K562 (cell line): ENCODE data around the gene TCF4. TPM values are rescaled to one million over a fixed set of nuclear protein-coding genes. Genes with fewer than 3 reads are reported as not detected.
A peak's percentile ranks its signal among the peaks of the same experiment; 100 is the strongest.

Experiments used
- ATAC-seq: fragments of 200-7000 bp; cut with Tn5 transposase; 3 replicates; pipeline ENCODE4 v1.9.1; 2020; ENCODE audit warnings: moderate library complexity
- BruUV-seq: library from RNA; stranded (reverse); fragments of 400-500 nt; replicated peaks from 2 replicates; lab custom pipeline; 2021; lab: Mats Ljungman, UMichigan
- CTCF ChIA-PET: fragments of 300-600 bp; formaldehyde crosslinking; extraction: SDS; loops from one replicate; lab custom pipeline; 2021; ENCODE audit warnings: low intra/inter-chr PET ratio; lab: Yijun Ruan, JAX
- POLR2A ChIA-PET: fragments of 300-600, 350-650 bp; sonication (Branson Sonifier 250); formaldehyde crosslinking; extraction: SDS; loops from one replicate; lab custom pipeline; 2021; ENCODE audit warnings: antibody characterized with exemption, inconsistent platforms; lab: Yijun Ruan, JAX
- DNase-seq, 4 experiments: peaks; one replicate each; pipeline versions ENCODE4 v3.0.0 to v3.0.0-alpha.2; 2011 to 2018; ENCODE audit warnings: low spot score in 3 of 4, mixed read lengths in 3 of 4; ENCODE audit errors: extremely low read depth in 1 of 4
- FAIRE-seq: peaks from 2 replicates; lab custom pipeline; 2011; peaks lifted over from hg19 to GRCh38; lab: Jason Lieb, UNC
- H2AFZ ChIP-seq: 2 replicates; pipeline ENCODE4 v1.6.0; 2011; ENCODE audit warnings: low read depth, low read length, control low read depth, inconsistent platforms
- H3K27ac ChIP-seq: fragments of 200-600 bp; 3 replicates; pipeline ENCODE4 v1.8.0; 2011; ENCODE audit warnings: low read depth, mild to moderate bottlenecking, control low read depth, inconsistent platforms, low read length, moderate library complexity, mixed read lengths; ENCODE audit errors: extremely low read depth
- H3K27me3 ChIP-seq, 2 experiments: fragments of 300-600 bp in 1 of 2; 2 replicates in 1 of 2; 3 replicates in 1 of 2; pipeline versions ENCODE4 v1.6.0 to v1.8.0; 2011; ENCODE audit warnings: inconsistent platforms in 2 of 2, low read length in 2 of 2, mild to moderate bottlenecking in 1 of 2, mixed read lengths in 1 of 2, moderate library complexity in 1 of 2; ENCODE audit not compliant: control insufficient read depth in 2 of 2, insufficient read depth in 2 of 2
- H3K36me3 ChIP-seq: fragments of 300-600 bp; 3 replicates; pipeline ENCODE4 v1.8.0; 2011; ENCODE audit warnings: mild to moderate bottlenecking, low read length, inconsistent platforms; ENCODE audit not compliant: control insufficient read depth, insufficient read depth
- H3K4me1 ChIP-seq, 2 experiments: fragments of 200-600 bp in 1 of 2; replicated peaks in 1 of 2; 2 replicates in 1 of 2; 3 replicates in 1 of 2; pipeline versions ENCODE4 v1.5.1 to v1.8.0; 2011; ENCODE audit warnings: inconsistent platforms in 2 of 2, low read length in 2 of 2, mild to moderate bottlenecking in 1 of 2, mixed read lengths in 1 of 2, moderate library complexity in 1 of 2; ENCODE audit not compliant: control insufficient read depth in 2 of 2, insufficient read depth in 2 of 2
- H3K4me2 ChIP-seq: 2 replicates; pipeline ENCODE4 v1.6.1; 2011; ENCODE audit warnings: low read length, control low read depth, inconsistent platforms, mixed read lengths; ENCODE audit not compliant: insufficient read depth
- H3K4me3 ChIP-seq: fragments of 200-600 bp; sonication (generic), shearing (Covaris generic); 2 replicates; pipeline ENCODE4 v1.5.1; 2016; ENCODE audit warnings: control low read depth, inconsistent platforms
- H3K79me2 ChIP-seq: fragments of 200-600 bp; 3 replicates; pipeline ENCODE4 v1.8.0; 2011; ENCODE audit warnings: low read length, inconsistent platforms; ENCODE audit not compliant: control insufficient read depth, insufficient read depth
- H3K9ac ChIP-seq, 2 experiments: 2 replicates each; pipeline versions ENCODE4 v1.6.0 to v1.6.1; 2011; ENCODE audit warnings: low read depth in 2 of 2, low read length in 2 of 2, control low read depth in 1 of 2, inconsistent platforms in 1 of 2, mild to moderate bottlenecking in 1 of 2, mixed read lengths in 1 of 2; ENCODE audit not compliant: insufficient read depth in 1 of 2
- H3K9me1 ChIP-seq: one replicate; pipeline ENCODE4 v1.6.0; 2011; ENCODE audit warnings: inconsistent platforms, mild to moderate bottlenecking, low read length, moderate library complexity; ENCODE audit not compliant: control insufficient read depth, insufficient read depth
- H3K9me3 ChIP-seq: replicated peaks from 2 replicates; pipeline ENCODE4 v1.5.1; 2011; ENCODE audit warnings: low read depth, low read length, inconsistent platforms; ENCODE audit not compliant: control insufficient read depth, insufficient read depth
- H4K20me1 ChIP-seq: replicated peaks from 2 replicates; pipeline ENCODE4 v1.6.1; 2011; ENCODE audit warnings: low read length, inconsistent platforms, mixed read lengths; ENCODE audit not compliant: control insufficient read depth, insufficient read depth
- ARID2 ChIP-seq: fragments of 450-650 bp; IDR thresholded peaks from 2 replicates; pipeline ENCODE4 v1.6.1; 2017; ENCODE audit warnings: antibody characterized with exemption, mild to moderate bottlenecking
- CTCF ChIP-seq, 3 experiments: IDR thresholded peaks in 2 of 3; conservative IDR thresholded peaks in 1 of 3; 2 replicates each; pipeline ENCODE4 v1.5.1; 2011 to 2012; ENCODE audit warnings: low read length in 3 of 3, mild to moderate bottlenecking in 3 of 3, control low read depth in 2 of 3, improper control_type of control experiment in 1 of 3, inconsistent platforms in 1 of 3, low read depth in 1 of 3, mixed read lengths in 1 of 3, moderate library complexity in 1 of 3; ENCODE audit not compliant: insufficient read depth in 2 of 3
- RAD21 ChIP-seq, 2 experiments: fragments of 250-450 bp in 1 of 2; fragments of 450-650 bp in 1 of 2; sonication (Bioruptor Pico) in 1 of 2; formaldehyde crosslinking in 1 of 2; IDR thresholded peaks in 1 of 2; conservative IDR thresholded peaks in 1 of 2; 2 replicates each; pipeline versions ENCODE4 v1.4.0 to v1.8.0; 2020 to 2022; ENCODE audit warnings: mild to moderate bottlenecking in 2 of 2, moderate library complexity in 1 of 2
- SMC3 ChIP-seq: conservative IDR thresholded peaks from 2 replicates; pipeline ENCODE4 v1.6.1; 2011; ENCODE audit warnings: low read depth, low read length, improper control_type of control experiment; ENCODE audit not compliant: insufficient read depth
- STAG1 ChIP-seq: sonication (generic); formaldehyde crosslinking; IDR thresholded peaks from 2 replicates; pipeline ENCODE4 v1.5.0; 2020; ENCODE audit warnings: missing genetic modification reagents, borderline replicate concordance
- ZNF347 ChIP-seq: fragments of 450-650 bp; formaldehyde crosslinking; IDR thresholded peaks from 2 replicates; pipeline ENCODE4 v1.4.0; 2020; ENCODE audit warnings: low read depth, mild to moderate bottlenecking, moderate library complexity
- ZSCAN29 ChIP-seq: fragments of 450-650 bp; IDR thresholded peaks from 2 replicates; pipeline ENCODE4 v1.6.1; 2017
- WGBS: fragments of 100-300 bp; shearing (Covaris generic); methylation state at CpG from one replicate; pipeline ENCODE4 v1.1.6; 2016; ENCODE audit warnings: low coverage, mixed read lengths; ENCODE audit not compliant: insufficient coverage; ENCODE audit errors: missing lambda C conversion rate; 5-methylcytosine and 5-hydroxymethylcytosine counted together
- in situ Hi-C: fragments of 300-500 bp; cut with MboI; formaldehyde crosslinking; loops from 4 replicates; pipeline ENCODE4 v1.15.0; 2018; ENCODE audit warnings: inconsistent platforms, mixed read lengths
- intact Hi-C: fragments of 100-400 bp; cut with micrococcal nuclease; formaldehyde crosslinking; loops from 2 replicates; pipeline ENCODE4 v1.14.2; 2022
- polyA plus RNA-seq, 8 experiments: library from polyadenylated mRNA; depleted of rRNA in 4 of 8; stranded (reverse) in 5 of 8; unstranded in 3 of 8; fragments of >200 nt; fragmentation: Nextera tagmentation in 2 of 8; fragmentation: Illumina TruSeq in 1 of 8; extraction: Ambion mirVana in 2 of 8; extraction: Trizol in 1 of 8; gene quantifications; 2 replicates each; pipeline versions ENCODE4 v1.2.1 to v1.2.3, GENCODE V29; 2011 to 2014; ENCODE audit warnings: inconsistent platforms in 1 of 8, missing spikeins in 1 of 8
- total RNA-seq, 7 experiments: library from RNA; depleted of rRNA in 6 of 7; stranded (reverse); fragments of >200 nt in 6 of 7; fragmentation: Illumina TruSeq in 2 of 7; extraction: Trizol in 2 of 7; gene quantifications; 2 replicates each; pipeline versions ENCODE4 v1.2.1 to v1.2.3, GENCODE V29; 2011 to 2021; ENCODE audit warnings: low replicate concordance in 1 of 7
- TF ChIP-seq, protein P1 (sequence below), 2 experiments: fragments of 450-650 bp; IDR thresholded peaks; 2 replicates each; pipeline ENCODE4 v1.6.1; 2016
- TF ChIP-seq, protein P2 (sequence below): fragments of 450-650 bp; formaldehyde crosslinking; IDR thresholded peaks from 2 replicates; pipeline ENCODE4 v1.4.0; 2020; ENCODE audit warnings: mild to moderate bottlenecking, moderate library complexity

TCF4 gene
- total and polyA plus RNA-seq, 9 of the 15 experiments (the other 6 are each of a cell fraction or from before 2014, with no cell fraction given): 4.8 to 24.7 (median 15.2) TPM

DNA sequence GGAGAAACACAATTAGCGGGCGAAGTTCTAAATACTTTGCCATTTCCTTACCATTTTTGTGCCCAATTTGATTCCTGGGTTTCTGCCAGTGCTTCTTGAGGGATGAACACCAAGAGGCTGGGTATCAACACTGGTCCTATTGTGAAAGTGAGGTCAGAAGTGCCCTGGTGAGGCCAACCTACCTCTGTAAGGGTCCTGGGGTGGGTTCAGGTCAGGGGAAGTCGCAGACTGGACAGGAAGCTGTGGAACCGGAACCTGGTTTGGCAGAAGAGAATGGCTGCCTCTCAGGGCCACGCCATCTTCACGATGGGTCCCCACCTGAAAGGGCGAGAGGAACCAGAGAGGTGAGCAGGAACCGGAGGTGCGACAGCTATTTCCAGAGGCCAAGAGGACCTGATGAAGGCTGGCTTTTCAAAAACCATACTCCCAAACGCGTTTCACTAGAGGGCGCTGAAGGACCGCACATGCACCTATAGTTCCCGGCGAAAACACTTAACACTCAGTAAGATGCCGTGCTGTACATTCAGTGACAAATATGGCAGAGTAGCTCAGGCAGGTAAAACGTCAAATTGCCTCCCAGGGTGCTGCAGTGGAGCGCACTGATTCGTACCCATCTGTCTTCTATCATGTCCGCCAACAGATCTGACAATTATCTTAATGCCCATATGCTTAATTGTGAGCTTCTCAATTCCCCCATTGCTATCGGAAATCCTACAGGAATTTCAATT lies 353.5 kb downstream of the TCF4 start:
- Histone ChIP-seq H3K27me3 (no peaks in the 10 kb centered on the region), H3K9me3 (no peaks in the 10 kb centered on the region), H2AFZ (peak overlapping the region; percentile 22; the same call in 1 of the 2 replicates), H3K9ac (no peak overlapping the region), H4K20me1 (no peaks in the 10 kb centered on the region), H3K4me2 (no peak overlapping the region), H3K4me3 (no peak overlapping the region), H3K27ac (no peak overlapping the region), H3K79me2 (no peaks in the 10 kb centered on the region), H3K36me3 (peaks cover 17% of the 10 kb centered on the region; the same call in 2 of the 3 replicates), H3K4me1 (no peaks in the 10 kb centered on the region), H3K9me1 (no peaks in the 10 kb centered on the region)
- intact Hi-C loops (loop anchor here (1.0 to 10.0 kb wide), 4 partner anchors 41 to 1343 kb away; no protein-coding TSS in a partner anchor), in situ Hi-C loops (loop anchor here (25.0 kb wide), 2 partner anchors 553 to 1328 kb away; no protein-coding TSS in a partner anchor)
- ChIA-PET CTCF (interaction anchor here (2.1 to 2.2 kb wide), 2 partner anchors 547 to 1342 kb away, joined by 8 to 10 read pairs; no protein-coding TSS in a partner anchor), POLR2A (interaction anchor here (0.6 kb wide), 2 partner anchors 689 to 1437 kb away, joined by 3 read pairs; no protein-coding TSS in a partner anchor)
- ATAC-seq: peak; percentile 93
- DNase-seq: peak; percentile 48 to 79 (median 52)
- FAIRE-seq: peak; percentile 95
- 30% methylated on average over 21 of the region's 21 CpGs for WGBS
- BruUV-seq: no TSS peak
- TF ChIP-seq, protein P1, sequence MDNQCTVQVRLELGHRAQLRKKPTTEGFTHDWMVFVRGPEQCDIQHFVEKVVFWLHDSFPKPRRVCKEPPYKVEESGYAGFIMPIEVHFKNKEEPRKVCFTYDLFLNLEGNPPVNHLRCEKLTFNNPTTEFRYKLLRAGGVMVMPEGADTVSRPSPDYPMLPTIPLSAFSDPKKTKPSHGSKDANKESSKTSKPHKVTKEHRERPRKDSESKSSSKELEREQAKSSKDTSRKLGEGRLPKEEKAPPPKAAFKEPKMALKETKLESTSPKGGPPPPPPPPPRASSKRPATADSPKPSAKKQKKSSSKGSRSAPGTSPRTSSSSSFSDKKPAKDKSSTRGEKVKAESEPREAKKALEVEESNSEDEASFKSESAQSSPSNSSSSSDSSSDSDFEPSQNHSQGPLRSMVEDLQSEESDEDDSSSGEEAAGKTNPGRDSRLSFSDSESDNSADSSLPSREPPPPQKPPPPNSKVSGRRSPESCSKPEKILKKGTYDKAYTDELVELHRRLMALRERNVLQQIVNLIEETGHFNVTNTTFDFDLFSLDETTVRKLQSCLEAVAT (IDR thresholded peaks at IDR 0.05): no peak
- TF ChIP-seq, protein P2, sequence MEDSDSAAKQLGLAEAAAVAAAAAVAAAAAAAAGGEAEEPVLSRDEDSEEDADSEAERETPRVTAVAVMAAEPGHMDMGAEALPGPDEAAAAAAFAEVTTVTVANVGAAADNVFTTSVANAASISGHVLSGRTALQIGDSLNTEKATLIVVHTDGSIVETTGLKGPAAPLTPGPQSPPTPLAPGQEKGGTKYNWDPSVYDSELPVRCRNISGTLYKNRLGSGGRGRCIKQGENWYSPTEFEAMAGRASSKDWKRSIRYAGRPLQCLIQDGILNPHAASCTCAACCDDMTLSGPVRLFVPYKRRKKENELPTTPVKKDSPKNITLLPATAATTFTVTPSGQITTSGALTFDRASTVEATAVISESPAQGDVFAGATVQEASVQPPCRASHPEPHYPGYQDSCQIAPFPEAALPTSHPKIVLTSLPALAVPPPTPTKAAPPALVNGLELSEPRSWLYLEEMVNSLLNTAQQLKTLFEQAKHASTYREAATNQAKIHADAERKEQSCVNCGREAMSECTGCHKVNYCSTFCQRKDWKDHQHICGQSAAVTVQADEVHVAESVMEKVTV (CRISPR knock-in tag): 0 out of 2 replicates have a peak, but pooled peaks have one; percentile 31
- TF ChIP-seq RAD21 (CRISPR knock-in tag; conservative IDR thresholded peaks at IDR 0.05 in 1 of 2, IDR thresholded peaks at IDR 0.05 in 1 of 2): peak; percentile 69 to 88
- no peak for TF ChIP-seq ZSCAN29
- peak; percentile 92; the same call in 1 of the 2 replicates for TF ChIP-seq STAG1
- peak; percentile 72 to 81 (median 78) for TF ChIP-seq CTCF (IDR thresholded peaks at IDR 0.05 in 2 of 3, conservative IDR thresholded peaks at IDR 0.05 in 1 of 3; ENCODE audit: insufficient read depth in 2 of 3, low read depth in 1 of 3, low read length in 3 of 3)
- peak; percentile 46; the same call in 1 of the 2 replicates for TF ChIP-seq ARID2
- no peak for TF ChIP-seq ZNF347
- TF ChIP-seq SMC3: peak; percentile 71
